ENCODE results near the gene PROX2. TPM values are rescaled to one million over a fixed set of nuclear protein-coding genes. Genes with fewer than 3 reads are reported as not detected.

PROX2 gene
- total and polyA plus RNA-seq, 9 of the 15 experiments (the other 6 are each of a cell fraction or from before 2014, with no cell fraction given) = not detected

DNA sequence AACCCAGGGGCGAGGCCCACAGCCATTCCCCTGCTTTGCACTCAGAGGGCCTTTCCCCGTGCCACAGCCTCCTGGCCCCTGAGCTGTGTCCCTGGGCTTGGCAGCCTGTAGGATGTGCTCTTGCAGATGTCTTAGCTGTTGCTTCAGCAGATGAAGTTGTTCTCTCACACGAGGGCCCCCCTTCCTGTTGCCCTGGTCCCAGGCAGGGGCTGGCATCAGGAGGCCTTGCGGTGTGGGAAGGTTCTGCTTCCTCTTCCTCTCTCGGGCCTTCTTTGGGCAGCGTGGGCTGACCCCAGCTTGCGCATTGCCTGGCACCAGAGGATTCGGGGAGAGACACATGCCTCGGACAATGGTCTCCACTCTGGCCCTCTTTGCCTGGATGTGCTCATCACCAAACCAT, 12.7 kb downstream of the PROX2 start (continued):
- TF ChIP-seq SREBF1 (IDR thresholded peaks at IDR 0.05; ENCODE audit: borderline replicate concordance, low read depth, low read length) (no peak), ZNF3 (CRISPR knock-in tag; IDR thresholded peaks at IDR 0.05) (no peak), FOXM1 (IDR thresholded peaks at IDR 0.05; ENCODE audit: low read depth) (no peak), FOXM1 (CRISPR knock-in tag; IDR thresholded peaks at IDR 0.05; ENCODE audit: low read depth) (no peak), HDGF (IDR thresholded peaks at IDR 0.05) (no peak), PHB (CRISPR knock-in tag; IDR thresholded peaks at IDR 0.05) (no peak)
- TF ChIP-seq, protein P1, sequence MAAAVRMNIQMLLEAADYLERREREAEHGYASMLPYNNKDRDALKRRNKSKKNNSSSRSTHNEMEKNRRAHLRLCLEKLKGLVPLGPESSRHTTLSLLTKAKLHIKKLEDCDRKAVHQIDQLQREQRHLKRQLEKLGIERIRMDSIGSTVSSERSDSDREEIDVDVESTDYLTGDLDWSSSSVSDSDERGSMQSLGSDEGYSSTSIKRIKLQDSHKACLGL (CRISPR knock-in tag; IDR thresholded peaks at IDR 0.05; ENCODE audit: borderline replicate concordance, poor library complexity, severe bottlenecking) = no peak

DNA sequence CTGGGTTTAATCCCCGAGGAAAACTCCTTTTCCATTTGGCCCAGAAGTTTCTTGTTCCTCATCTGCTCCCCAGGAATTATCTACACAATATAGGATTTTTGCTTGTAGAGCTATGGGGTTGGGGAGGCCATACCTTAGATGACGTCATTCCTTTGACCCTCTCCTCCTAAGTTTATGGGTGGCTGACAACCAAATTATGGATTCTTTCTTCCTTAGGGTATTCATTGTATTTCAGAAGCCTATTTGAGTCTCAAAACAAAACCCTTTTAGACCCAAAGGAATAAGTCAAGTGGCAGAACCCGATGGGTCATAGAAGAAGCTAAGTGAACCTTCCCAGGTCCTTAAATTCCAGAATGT, 14.2 kb downstream of the PROX2 start:
- in situ Hi-C loops (cut with MboI) (loop anchor here (5.0 to 10.0 kb wide), 2 partner anchors 41 to 443 kb away; no protein-coding TSS in a partner anchor), intact Hi-C loops (cut with micrococcal nuclease) (loop anchor here (1.0 to 5.0 kb wide), 3 partner anchors 44 to 436 kb away; no protein-coding TSS in a partner anchor)
- H3K9ac ChIP-seq (ENCODE audit: insufficient read depth in 1 of 2, low read depth in 2 of 2, low read length in 2 of 2) = no peak overlapping the region
- H3K4me2 ChIP-seq (ENCODE audit: insufficient read depth, low read length) = no peak overlapping the region
- BruUV-seq (replicated peaks) = no TSS peak
- ChIA-PET POLR2A (interaction anchor here (0.9 to 1.5 kb wide), 6 partner anchors 11 to 163 kb away, joined by 3 to 6 read pairs (median 4); no protein-coding TSS in a partner anchor), CTCF (ENCODE audit: low intra/inter-chr PET ratio) (interaction anchor here (1.9 to 2.1 kb wide), 2 partner anchors 43 to 227 kb away, joined by 19 to 23 read pairs; no protein-coding TSS in a partner anchor)
- TF ChIP-seq, protein P2, sequence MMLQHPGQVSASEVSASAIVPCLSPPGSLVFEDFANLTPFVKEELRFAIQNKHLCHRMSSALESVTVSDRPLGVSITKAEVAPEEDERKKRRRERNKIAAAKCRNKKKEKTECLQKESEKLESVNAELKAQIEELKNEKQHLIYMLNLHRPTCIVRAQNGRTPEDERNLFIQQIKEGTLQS (IDR thresholded peaks at IDR 0.05) = peak; percentile 31; the same call in 1 of the 2 replicates
- TF ChIP-seq, protein P2 (CRISPR knock-in tag; conservative IDR thresholded peaks at IDR 0.05) = no peak
- TF ChIP-seq CHD4 (IDR thresholded peaks at IDR 0.05; ENCODE audit: insufficient read depth, insufficient replicate concordance, low read depth, low read length, poor library complexity, severe bottlenecking) (no peak), PHTF2 (CRISPR knock-in tag; IDR thresholded peaks at IDR 0.05) (no peak), TAF9B (IDR thresholded peaks at IDR 0.05; ENCODE audit: partially characterized antibody) (no peak), PML (IDR thresholded peaks at IDR 0.05; ENCODE audit: low read length) (no peak), ATF7 (IDR thresholded peaks at IDR 0.05) (peak; percentile 39; the same call in 1 of the 2 replicates), ZFPM2 (CRISPR knock-in tag; IDR thresholded peaks at IDR 0.05) (no peak)
- TF ChIP-seq, protein P3, sequence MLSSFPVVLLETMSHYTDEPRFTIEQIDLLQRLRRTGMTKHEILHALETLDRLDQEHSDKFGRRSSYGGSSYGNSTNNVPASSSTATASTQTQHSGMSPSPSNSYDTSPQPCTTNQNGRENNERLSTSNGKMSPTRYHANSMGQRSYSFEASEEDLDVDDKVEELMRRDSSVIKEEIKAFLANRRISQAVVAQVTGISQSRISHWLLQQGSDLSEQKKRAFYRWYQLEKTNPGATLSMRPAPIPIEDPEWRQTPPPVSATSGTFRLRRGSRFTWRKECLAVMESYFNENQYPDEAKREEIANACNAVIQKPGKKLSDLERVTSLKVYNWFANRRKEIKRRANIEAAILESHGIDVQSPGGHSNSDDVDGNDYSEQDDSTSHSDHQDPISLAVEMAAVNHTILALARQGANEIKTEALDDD (IDR thresholded peaks at IDR 0.05) = no peak
- no peak overlapping the region for H3K27ac ChIP-seq (ENCODE audit: extremely low read depth, low read depth, low read length)
- H3K4me3 ChIP-seq = no peak overlapping the region
- DNase-seq (ENCODE audit: extremely low read depth in 1 of 4, low spot score in 3 of 4) (no peak), ATAC-seq (no peak), FAIRE-seq (no peak)
- no peaks in the 10 kb centered on the region; a peak in 1 of 5 replicates for H3K4me1 ChIP-seq (replicated peaks in 1 of 2; ENCODE audit: control insufficient read depth in 2 of 2, insufficient read depth in 2 of 2, low read length in 2 of 2)
- H3K79me2 ChIP-seq (ENCODE audit: control insufficient read depth, insufficient read depth, low read length) = no peaks in the 10 kb centered on the region
- H4K20me1 ChIP-seq (replicated peaks; ENCODE audit: control insufficient read depth, insufficient read depth, low read length) = no peaks in the 10 kb centered on the region; the same call in 1 of the 2 replicates
- no peaks in the 10 kb centered on the region for H3K9me3 ChIP-seq (replicated peaks; ENCODE audit: control insufficient read depth, insufficient read depth, low read depth, low read length)
- no peaks in the 10 kb centered on the region for H3K27me3 ChIP-seq (ENCODE audit: control insufficient read depth in 2 of 2, insufficient read depth in 2 of 2, low read length in 2 of 2)
- H3K36me3 ChIP-seq (ENCODE audit: control insufficient read depth, insufficient read depth, low read length) = no peaks in the 10 kb centered on the region
- no peak overlapping the region for H2AFZ ChIP-seq (ENCODE audit: low read depth, low read length)
- WGBS (ENCODE audit: insufficient coverage, low coverage, missing lambda C conversion rate) = 19% methylated on average over 3 of the region's 3 CpGs
- no peaks in the 10 kb centered on the region for H3K9me1 ChIP-seq (ENCODE audit: control insufficient read depth, insufficient read depth, low read length)
